HS-5 (cell line): ENCODE data around the gene SP8.

Experiments used
- DNase-seq: peaks from one replicate; pipeline ENCODE4 v3.0.0-alpha.2; 2012; ENCODE audit warnings: low read depth

SP8 gene

GRCh38 chr7:20754001-20754400 lies 32.7 kb downstream of the SP8 start:
- no peak for DNase-seq

GRCh38 chr7:20749906-20750305 lies 36.8 kb downstream of the SP8 start:
- DNase-seq, result peak; percentile 15

DNA sequence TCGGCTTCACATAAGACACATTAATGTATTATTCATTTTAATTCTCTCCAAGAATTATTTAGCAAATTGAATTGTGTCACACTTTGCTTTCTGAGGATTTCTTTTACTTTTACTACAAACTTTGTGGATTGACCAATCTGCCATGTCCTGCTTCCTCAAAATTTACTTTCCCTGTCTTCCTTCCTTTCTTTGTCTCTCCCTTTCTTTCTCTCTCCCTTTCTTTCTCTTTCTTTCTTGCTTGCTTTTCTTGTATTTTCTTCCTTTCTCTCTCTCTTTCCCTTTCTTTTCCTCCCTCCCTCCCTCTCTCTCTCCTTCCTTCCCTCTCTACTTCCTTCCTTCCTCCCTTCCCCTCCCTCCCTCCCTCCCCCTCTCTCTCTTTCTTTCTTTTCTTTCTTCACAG lies 37.8 kb downstream of the SP8 start:
- DNase-seq, result no peak

DNA sequence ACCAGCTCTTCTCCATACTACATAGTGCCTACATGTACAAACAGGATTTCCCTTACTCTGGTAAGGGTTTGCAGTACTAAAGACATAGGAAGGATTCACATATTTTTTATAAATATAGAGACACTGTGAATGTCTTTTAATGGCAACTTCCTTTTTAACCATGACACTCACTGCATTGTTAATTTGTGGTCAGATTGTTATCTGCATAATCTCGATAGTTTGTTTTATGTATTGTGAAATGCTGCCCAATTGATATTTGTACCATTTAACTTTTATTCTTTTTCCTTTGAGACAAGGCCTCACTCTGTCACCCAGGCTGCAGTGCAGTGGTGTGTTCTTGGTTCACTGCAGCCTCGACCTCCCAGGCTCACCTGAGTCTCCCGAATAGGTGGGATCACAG lies 39.7 kb downstream of the SP8 start:
- no peak for DNase-seq

- DNase-seq, result no peak
These were observed 41.0 kb downstream of the SP8 start for GRCh38 chr7:20745702-20746101.

DNA sequence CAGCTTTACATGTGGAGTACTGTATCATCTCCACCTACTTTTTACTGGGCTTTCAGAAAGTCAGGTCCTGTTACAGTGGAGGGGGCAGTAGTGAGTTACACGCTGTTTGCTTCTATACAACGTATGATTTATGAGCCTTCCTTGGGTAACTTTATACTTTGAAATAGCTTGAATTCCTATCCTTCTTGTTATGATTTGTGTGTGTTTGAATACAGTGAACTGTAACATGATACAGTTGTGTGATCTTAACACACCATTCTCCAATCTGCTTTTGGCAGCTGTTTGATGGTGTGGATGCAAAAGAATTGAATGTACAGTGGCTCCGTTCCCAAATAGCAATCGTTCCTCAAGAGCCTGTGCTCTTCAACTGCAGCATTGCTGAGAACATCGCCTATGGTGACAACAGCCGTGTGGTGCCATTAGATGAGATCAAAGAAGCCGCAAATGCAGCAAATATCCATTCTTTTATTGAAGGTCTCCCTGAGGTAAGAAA lies 41.7 kb downstream of the SP8 start:
- DNase-seq, result no peak

- DNase-seq, result no peak
These were observed 43.8 kb downstream of the SP8 start for GRCh38 chr7:20742913-20743312.

- no peak for DNase-seq
These were observed 44.9 kb downstream of the SP8 start for GRCh38 chr7:20741801-20742200.

- no peak for DNase-seq
These were observed 47.9 kb downstream of the SP8 start for GRCh38 chr7:20738518-20739481.

GRCh38 chr7:20737840-20738448 lies 48.7 kb downstream of the SP8 start:
- no peak for DNase-seq

- no peak for DNase-seq
These were observed 51.2 kb downstream of the SP8 start for GRCh38 chr7:20735346-20736065.
